Suppressor macrophage (primary cell): ENCODE measurements around the gene YOD1.

ENCODE experiments used
- DNase-seq, 4 experiments: peaks; one replicate each; pipeline ENCODE4 v3.0.0-alpha.2; 2020 to 2022

The YOD1 gene

GRCh38 chr1:207072233-207072632 lies 21.2 kb upstream of the YOD1 start:
- DNase-seq = no peak

GRCh38 chr1:207071426-207071825 lies 20.4 kb upstream of the YOD1 start:
- no peak for DNase-seq

DNA sequence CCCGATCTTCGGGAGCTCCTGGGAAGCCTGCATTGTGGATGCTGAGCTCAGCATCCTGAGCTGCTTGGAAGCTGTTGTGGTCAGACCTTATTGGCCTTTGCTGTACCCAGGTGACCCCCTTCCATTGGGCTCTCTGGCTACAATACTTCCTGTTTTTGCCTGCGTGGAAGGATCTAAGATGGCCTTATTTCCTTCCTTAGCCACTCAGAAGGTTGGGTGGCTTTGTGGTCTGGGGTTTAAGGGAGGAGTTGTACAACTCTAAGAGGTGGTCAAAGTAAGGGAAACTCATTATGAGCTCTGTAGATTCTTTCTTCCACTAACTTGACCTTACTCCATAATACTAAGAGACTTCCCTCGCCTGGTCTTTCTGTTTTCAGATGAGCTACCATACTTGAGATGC lies 19.8 kb upstream of the YOD1 start:
- peak in 3 of 4 experiments; percentile 7 to 20 (median 17) for DNase-seq

- DNase-seq = no peak
Observed at GRCh38 chr1:207069858-207070506, 19.0 kb upstream of the YOD1 start.

DNA sequence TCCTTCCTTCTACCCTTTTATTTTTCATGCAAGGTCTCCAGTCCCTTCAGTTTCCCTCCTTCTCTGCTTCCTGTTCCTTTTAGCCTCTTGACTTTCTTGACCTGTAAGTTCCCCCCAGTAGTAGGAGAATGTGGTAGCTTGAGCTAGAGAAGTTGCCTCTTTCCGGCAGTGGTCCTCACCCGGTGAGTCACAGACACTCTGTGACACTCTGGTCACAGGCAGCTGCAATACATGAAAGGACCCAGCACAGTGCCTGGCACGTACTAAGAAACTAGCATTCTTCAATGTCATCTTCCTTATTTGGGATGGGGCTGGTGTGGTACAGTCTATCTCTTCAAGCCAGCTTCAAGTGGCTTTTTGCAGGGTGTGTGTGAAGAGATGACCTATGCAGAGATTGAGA lies 18.1 kb upstream of the YOD1 start:
- peak in 3 of 4 experiments; percentile 14 to 31 (median 19) for DNase-seq

GRCh38 chr1:207067665-207068064 lies 16.7 kb upstream of the YOD1 start:
- DNase-seq = no peak

- DNase-seq = no peak
Observed at GRCh38 chr1:207067185-207067584, 16.2 kb upstream of the YOD1 start.

GRCh38 chr1:207064561-207064960 lies 13.6 kb upstream of the YOD1 start:
- no peak for DNase-seq

DNA sequence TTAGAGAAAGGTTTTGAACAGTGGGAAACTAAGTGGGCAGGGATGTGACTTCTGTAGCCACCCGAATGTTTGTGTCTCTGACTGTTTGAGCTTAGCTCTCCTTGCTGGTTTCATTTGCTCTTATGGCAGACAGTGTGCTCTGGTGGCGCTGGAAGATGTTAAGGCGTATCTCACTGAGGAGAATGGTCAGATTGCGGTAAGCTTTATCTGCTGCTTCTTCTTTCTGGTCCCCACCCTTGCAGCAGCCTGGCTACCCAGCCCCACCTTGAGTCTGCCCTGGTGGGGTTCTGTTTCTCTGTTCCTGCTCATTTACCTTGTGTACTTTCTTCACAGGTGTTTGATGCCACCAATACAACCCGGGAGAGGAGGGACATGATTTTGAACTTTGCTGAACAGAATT lies 12.0 kb upstream of the YOD1 start:
- DNase-seq = no peak

DNA sequence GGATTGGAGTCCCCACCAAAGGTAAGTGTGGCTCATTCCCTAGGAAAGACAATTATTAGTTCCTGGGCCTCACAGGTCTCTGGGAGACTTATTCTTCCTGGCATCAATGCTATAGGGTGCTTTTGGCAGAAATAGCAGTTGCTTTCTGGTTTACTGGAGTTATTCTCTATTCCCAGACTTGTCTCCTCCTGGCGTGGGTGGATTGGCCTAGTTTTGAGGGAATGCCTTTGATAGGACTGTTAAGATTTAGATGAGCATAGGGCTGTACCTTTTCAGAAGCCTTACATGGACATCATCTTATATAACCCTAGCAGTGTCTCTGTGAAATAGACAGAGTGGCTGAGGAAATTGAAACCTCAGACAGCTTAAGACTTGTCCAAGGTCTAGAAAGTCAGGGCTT lies 11.1 kb upstream of the YOD1 start:
- no peak for DNase-seq

- no peak for DNase-seq
Observed at GRCh38 chr1:207060596-207060995, 9.6 kb upstream of the YOD1 start.

DNA sequence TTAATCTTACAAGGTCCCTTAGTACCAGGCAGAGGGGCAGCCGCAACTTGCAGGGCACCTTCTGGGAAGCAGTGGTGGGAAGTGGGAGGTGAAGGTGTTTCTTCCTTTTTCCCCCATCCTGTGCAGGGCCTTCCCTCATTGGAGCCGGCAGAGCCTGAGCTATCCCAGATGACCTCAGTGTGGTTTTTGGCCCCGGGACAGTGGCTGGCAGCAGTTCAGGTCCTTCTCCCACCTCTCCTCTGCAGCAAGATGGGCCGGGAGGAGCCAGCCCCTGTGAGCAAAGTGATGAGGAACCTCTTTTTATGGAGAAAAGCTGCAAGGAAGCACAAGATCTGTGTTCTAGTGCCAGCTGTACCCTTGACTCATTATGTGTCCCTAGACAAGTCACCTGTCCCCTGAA lies 8.9 kb upstream of the YOD1 start:
- DNase-seq = no peak

GRCh38 chr1:207058878-207059867 lies 8.2 kb upstream of the YOD1 start:
- no peak for DNase-seq

GRCh38 chr1:207058252-207058651 lies 7.2 kb upstream of the YOD1 start:
- no peak for DNase-seq

DNA sequence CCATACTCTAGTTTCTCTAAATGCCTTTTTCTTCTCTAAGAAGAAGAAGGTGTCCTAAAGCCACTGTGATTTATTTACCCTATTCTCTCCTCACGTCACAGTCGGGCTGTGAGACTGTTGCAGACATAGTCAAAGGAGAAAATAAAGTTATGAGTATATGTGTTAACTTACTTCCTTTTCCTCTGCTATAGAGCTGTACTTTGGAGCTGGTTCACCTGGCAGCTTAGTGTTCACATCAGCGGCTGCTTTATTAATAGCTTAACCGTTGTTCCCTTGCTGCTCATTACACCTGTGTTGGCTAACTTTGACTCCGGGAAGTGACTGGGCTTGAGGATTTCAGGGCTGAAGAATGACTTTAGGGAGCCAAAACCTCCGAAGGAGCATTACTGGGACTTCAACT lies 5.7 kb upstream of the YOD1 start:
- DNase-seq = no peak

GRCh38 chr1:207055386-207056001 lies 4.5 kb upstream of the YOD1 start:
- no peak for DNase-seq

- peak; percentile 12 to 64 (median 34) for DNase-seq
Observed at GRCh38 chr1:207054491-207054890, 3.5 kb upstream of the YOD1 start.

GRCh38 chr1:207052911-207053769 lies 2.1 kb upstream of the YOD1 start, which contains the start of gene PFKFB2:
PFKFB2 (plus strand) TSS chr1:207053275; CDS start chr1:207054718, 1,443 bp downstream.
- DNase-seq = peak; percentile 93 to 98 (median 96)

DNA sequence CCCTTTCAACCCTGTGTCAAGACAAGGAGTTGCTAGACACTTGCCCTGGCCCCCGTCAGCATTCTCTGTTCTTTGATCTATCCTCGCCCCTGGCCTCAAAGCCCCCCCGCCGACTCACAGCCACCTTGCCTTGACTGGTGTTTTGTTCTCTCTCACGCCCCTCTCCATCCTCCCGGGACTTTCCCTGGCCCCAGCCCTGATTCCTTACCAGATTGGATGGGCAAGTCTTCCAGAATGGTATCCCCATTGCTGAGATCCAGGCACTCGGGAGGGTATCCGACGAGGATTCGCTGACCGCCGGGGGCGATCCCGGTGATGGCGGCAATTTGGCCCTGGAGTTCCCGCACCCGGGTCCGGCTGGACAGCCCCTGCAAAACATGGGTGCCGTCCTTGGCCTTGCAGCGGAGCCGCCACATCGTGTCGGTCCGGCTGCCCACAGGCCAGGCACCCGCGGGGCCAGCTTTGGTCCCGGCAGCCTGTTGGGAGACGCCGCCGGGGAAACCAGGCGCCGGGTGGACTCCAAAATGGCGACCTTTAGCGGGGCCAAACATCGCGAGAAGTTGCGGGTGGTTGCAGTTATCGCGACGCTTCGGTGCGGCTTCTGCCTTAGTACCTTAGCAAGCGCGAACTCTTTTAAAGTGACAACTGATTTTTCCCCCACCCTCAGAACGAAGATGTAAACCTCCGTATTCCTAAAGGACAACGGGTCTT lies 373 bp downstream of the YOD1 start:
- peak; percentile 95 to 98 (median 96) for DNase-seq

- DNase-seq = peak; percentile 52 to 76 (median 70)
Observed at GRCh38 chr1:207049974-207050391, 1.0 kb downstream of the YOD1 start.

- DNase-seq = no peak
Observed at GRCh38 chr1:207049514-207049913, 1.5 kb downstream of the YOD1 start.

DNA sequence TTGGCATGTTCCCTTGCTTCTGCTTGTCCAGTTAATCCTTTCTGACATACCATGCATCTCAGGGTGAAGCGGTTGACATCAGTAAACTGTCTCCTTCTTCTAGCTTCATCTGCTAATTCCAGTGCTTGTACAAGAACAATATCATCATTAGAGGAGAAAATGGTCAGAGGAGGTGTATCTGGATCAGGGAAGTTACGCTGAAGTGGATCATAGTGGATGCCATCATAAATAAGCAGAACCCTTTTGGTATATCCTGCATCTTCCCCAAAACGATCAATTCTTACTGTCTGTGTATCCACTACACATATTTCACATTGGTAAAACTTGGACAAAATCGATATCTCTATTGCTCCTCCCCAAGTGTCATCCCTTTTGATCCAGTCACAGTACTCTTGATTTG lies 2.0 kb downstream of the YOD1 start:
- DNase-seq = no peak
